Measurements from ENCODE around the gene ALK. TPM values are rescaled to one million over a fixed set of nuclear protein-coding genes. Genes with fewer than 3 reads are reported as not detected.

Gene ALK
- total and polyA plus RNA-seq, 2 donors (not counting 1 experiment from before 2014, with no cell fraction given): under 0.01 to 0.02 TPM

DNA sequence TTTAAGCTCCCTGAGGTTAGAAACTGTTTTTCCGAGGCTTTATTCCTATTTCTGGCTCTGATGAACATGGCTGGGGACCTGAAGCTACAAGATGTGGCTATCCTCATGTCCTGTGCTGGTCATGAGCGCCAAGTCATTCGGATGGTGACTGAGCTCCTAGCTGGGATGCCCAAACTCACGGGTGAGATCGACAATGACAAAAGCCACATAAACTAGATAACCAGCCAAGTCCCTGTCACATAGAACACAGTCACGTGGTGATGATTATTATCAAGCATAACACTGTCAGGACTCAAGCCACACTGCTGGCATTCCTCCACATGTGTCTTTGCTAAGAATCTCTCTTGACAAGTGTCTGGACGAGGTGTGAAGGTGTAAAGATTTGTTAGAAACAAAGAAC, 531.2 kb downstream of the ALK start:
- Histone ChIP-seq H3K27ac (ENCODE audit: insufficient read depth, low read length) (no peak overlapping the region), H3K4me2 (ENCODE audit: extremely low read depth, insufficient read depth, low read length) (no peak overlapping the region)

DNA sequence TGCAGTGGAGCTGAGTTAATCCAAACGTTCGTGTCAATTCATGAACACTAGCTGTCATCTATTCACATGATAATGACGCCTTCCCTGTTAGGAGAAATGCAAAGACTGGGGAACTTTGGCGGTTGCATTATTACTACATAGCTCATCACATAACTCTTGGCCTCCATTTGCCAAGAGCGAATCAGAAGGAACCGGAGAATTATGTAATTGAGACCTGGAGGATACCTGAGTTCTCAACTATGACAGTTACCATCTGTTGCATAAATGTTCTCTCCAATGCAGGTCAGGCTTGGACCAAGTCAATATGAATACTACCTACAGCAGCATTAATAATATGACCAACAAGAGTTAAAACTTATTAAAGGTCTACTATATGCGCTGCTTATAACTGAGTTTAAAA, 531.7 kb downstream of the ALK start:
- H3K9me3 ChIP-seq (ENCODE audit: control insufficient read depth, insufficient read depth, low read depth, low read length): no peaks in the 10 kb centered on the region
- peaks cover 9% of the 10 kb centered on the region for H3K27me3 ChIP-seq (ENCODE audit: control insufficient read depth, insufficient read depth, low read length)
- no peak overlapping the region for H3K27ac ChIP-seq (ENCODE audit: insufficient read depth, low read length)
- no peaks in the 10 kb centered on the region for H3K4me1 ChIP-seq (ENCODE audit: control insufficient read depth, extremely low read depth, insufficient read depth, low read length)
- H2AFZ ChIP-seq (ENCODE audit: low read length): no peak overlapping the region
- no peaks in the 10 kb centered on the region for H3K79me2 ChIP-seq (ENCODE audit: control insufficient read depth, insufficient read depth, low read length)
- DNase-seq (ENCODE audit: low read depth in 2 of 2): no peak
- H3K36me3 ChIP-seq (ENCODE audit: control insufficient read depth, insufficient read depth, low read length): no peaks in the 10 kb centered on the region
- no peaks in the 10 kb centered on the region for H4K20me1 ChIP-seq (ENCODE audit: control insufficient read depth, extremely low read depth, insufficient read depth, low read length)
- no peak overlapping the region for H3K4me3 ChIP-seq (replicated peaks in 1 of 4; ENCODE audit: control extremely low read depth in 1 of 4, insufficient read depth in 1 of 4, low read depth in 3 of 4, low read length in 4 of 4)
- H3K9ac ChIP-seq (ENCODE audit: insufficient read depth, low read length): no peak overlapping the region
- TF ChIP-seq EZH2 (IDR thresholded peaks at IDR 0.05; ENCODE audit: low read length, missing control alignments): no peak
- TF ChIP-seq, protein P1, sequence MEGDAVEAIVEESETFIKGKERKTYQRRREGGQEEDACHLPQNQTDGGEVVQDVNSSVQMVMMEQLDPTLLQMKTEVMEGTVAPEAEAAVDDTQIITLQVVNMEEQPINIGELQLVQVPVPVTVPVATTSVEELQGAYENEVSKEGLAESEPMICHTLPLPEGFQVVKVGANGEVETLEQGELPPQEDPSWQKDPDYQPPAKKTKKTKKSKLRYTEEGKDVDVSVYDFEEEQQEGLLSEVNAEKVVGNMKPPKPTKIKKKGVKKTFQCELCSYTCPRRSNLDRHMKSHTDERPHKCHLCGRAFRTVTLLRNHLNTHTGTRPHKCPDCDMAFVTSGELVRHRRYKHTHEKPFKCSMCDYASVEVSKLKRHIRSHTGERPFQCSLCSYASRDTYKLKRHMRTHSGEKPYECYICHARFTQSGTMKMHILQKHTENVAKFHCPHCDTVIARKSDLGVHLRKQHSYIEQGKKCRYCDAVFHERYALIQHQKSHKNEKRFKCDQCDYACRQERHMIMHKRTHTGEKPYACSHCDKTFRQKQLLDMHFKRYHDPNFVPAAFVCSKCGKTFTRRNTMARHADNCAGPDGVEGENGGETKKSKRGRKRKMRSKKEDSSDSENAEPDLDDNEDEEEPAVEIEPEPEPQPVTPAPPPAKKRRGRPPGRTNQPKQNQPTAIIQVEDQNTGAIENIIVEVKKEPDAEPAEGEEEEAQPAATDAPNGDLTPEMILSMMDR (conservative IDR thresholded peaks at IDR 0.05 in 1 of 2, IDR thresholded peaks at IDR 0.05 in 1 of 2; ENCODE audit: low read depth in 1 of 2, low read length in 2 of 2): no peak
- H3K4me2 ChIP-seq (ENCODE audit: extremely low read depth, insufficient read depth, low read length): no peak overlapping the region

More for the DNA sequence above, 531.2 kb downstream of the ALK start:
- Histone ChIP-seq H3K36me3 (ENCODE audit: control insufficient read depth, insufficient read depth, low read length) (no peaks in the 10 kb centered on the region), H3K4me1 (ENCODE audit: control insufficient read depth, extremely low read depth, insufficient read depth, low read length) (no peaks in the 10 kb centered on the region), H2AFZ (ENCODE audit: low read length) (no peak overlapping the region), H3K79me2 (ENCODE audit: control insufficient read depth, insufficient read depth, low read length) (no peaks in the 10 kb centered on the region), H3K9me3 (ENCODE audit: control insufficient read depth, insufficient read depth, low read depth, low read length) (no peaks in the 10 kb centered on the region), H3K9ac (ENCODE audit: insufficient read depth, low read length) (no peak overlapping the region), H3K27me3 (ENCODE audit: control insufficient read depth, insufficient read depth, low read length) (peaks cover 9% of the 10 kb centered on the region), H3K4me3 (replicated peaks in 1 of 4; ENCODE audit: control extremely low read depth in 1 of 4, insufficient read depth in 1 of 4, low read depth in 3 of 4, low read length in 4 of 4) (no peak overlapping the region), H4K20me1 (ENCODE audit: control insufficient read depth, extremely low read depth, insufficient read depth, low read length) (no peaks in the 10 kb centered on the region)
- TF ChIP-seq, protein P1 (conservative IDR thresholded peaks at IDR 0.05 in 1 of 2, IDR thresholded peaks at IDR 0.05 in 1 of 2; ENCODE audit: low read depth in 1 of 2, low read length in 2 of 2): no peak
- TF ChIP-seq EZH2 (IDR thresholded peaks at IDR 0.05; ENCODE audit: low read length, missing control alignments): no peak
- no peak for DNase-seq (ENCODE audit: low read depth in 2 of 2)

DNA sequence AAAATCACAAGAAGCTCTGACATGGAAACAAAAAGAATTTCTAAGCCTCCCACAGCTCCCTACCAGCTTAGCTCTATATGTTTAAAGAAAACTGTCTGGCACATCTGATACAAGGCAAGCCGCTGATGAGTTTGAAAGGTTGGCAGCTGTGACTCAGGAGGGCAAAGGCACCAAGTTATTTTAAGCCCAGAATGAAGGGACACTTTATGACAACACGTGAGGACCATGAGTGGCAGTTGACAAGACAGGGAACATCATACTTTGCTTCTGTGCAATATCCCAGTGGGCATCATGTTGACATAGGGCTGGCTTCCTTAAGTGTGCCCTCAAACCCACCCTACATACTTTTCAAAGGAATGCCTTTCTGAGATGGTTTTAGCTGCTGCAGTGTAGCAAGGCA, 533.3 kb downstream of the ALK start:
- H2AFZ ChIP-seq (ENCODE audit: low read length): no peak overlapping the region
- no peaks in the 10 kb centered on the region for H3K36me3 ChIP-seq (ENCODE audit: control insufficient read depth, insufficient read depth, low read length)
- no peak overlapping the region for H3K4me3 ChIP-seq (replicated peaks in 1 of 4; ENCODE audit: control extremely low read depth in 1 of 4, insufficient read depth in 1 of 4, low read depth in 3 of 4, low read length in 4 of 4)
- no peaks in the 10 kb centered on the region for H3K9me3 ChIP-seq (ENCODE audit: control insufficient read depth, insufficient read depth, low read depth, low read length)
- TF ChIP-seq EZH2 (IDR thresholded peaks at IDR 0.05; ENCODE audit: low read length, missing control alignments): no peak
- TF ChIP-seq, protein P1 (conservative IDR thresholded peaks at IDR 0.05 in 1 of 2, IDR thresholded peaks at IDR 0.05 in 1 of 2; ENCODE audit: low read depth in 1 of 2, low read length in 2 of 2): no peak
- H3K27me3 ChIP-seq (ENCODE audit: control insufficient read depth, insufficient read depth, low read length): peaks cover 9% of the 10 kb centered on the region
- no peak overlapping the region for H3K27ac ChIP-seq (ENCODE audit: insufficient read depth, low read length)
- DNase-seq (ENCODE audit: low read depth in 2 of 2): no peak
- H4K20me1 ChIP-seq (ENCODE audit: control insufficient read depth, extremely low read depth, insufficient read depth, low read length): no peaks in the 10 kb centered on the region
- H3K4me2 ChIP-seq (ENCODE audit: extremely low read depth, insufficient read depth, low read length): no peak overlapping the region
- H3K9ac ChIP-seq (ENCODE audit: insufficient read depth, low read length): no peak overlapping the region
- no peaks in the 10 kb centered on the region for H3K79me2 ChIP-seq (ENCODE audit: control insufficient read depth, insufficient read depth, low read length)
- no peaks in the 10 kb centered on the region for H3K4me1 ChIP-seq (ENCODE audit: control insufficient read depth, extremely low read depth, insufficient read depth, low read length)
